Trophoblast cell (in vitro differentiated cells and primary cell): ENCODE data around the gene FOXJ3.

Experiments
- DNase-seq, 2 donors: peaks; one replicate each; pipeline ENCODE4 v3.0.0-alpha.2; 2016
- H2AFZ ChIP-seq: 2 replicates; pipeline ENCODE4 v1.6.1; 2013; ENCODE audit warnings: low read length, moderate library complexity, mild to moderate bottlenecking; ENCODE audit not compliant: insufficient read depth, poor library complexity
- H2AK5ac ChIP-seq: 2 replicates; pipeline ENCODE4 v1.6.1; 2013; ENCODE audit warnings: mild to moderate bottlenecking, low read length
- H2BK120ac ChIP-seq: 2 replicates; pipeline ENCODE4 v1.6.1; 2013; ENCODE audit warnings: low read length, mild to moderate bottlenecking, moderate library complexity; ENCODE audit not compliant: insufficient read depth, poor library complexity
- H2BK12ac ChIP-seq: 2 replicates; pipeline ENCODE4 v1.6.1; 2013; ENCODE audit warnings: mild to moderate bottlenecking, low read length, moderate library complexity
- H2BK5ac ChIP-seq: 2 replicates; pipeline ENCODE4 v1.6.1; 2013; ENCODE audit warnings: low read length, low read depth, moderate library complexity, mild to moderate bottlenecking; ENCODE audit not compliant: poor library complexity
- H3K14ac ChIP-seq: 2 replicates; pipeline ENCODE4 v1.6.1; 2013; ENCODE audit warnings: mild to moderate bottlenecking, low read length
- H3K18ac ChIP-seq: 2 replicates; pipeline ENCODE4 v1.6.1; 2013; ENCODE audit warnings: mild to moderate bottlenecking, low read length
- H3K23ac ChIP-seq: 2 replicates; pipeline ENCODE4 v1.6.1; 2013; ENCODE audit warnings: low read length
- H3K27ac ChIP-seq: 2 replicates; pipeline ENCODE4 v1.5.1; 2013; ENCODE audit warnings: low read depth, mild to moderate bottlenecking, inconsistent platforms, low read length, moderate library complexity
- H3K27me3 ChIP-seq: 2 replicates; pipeline ENCODE4 v1.6.1; 2013; ENCODE audit warnings: inconsistent platforms, mild to moderate bottlenecking, low read length, moderate library complexity; ENCODE audit not compliant: insufficient read depth
- H3K36me3 ChIP-seq, 2 experiments: 1 replicate in 1 of 2; 2 replicates in 1 of 2; pipeline ENCODE4 v1.6.1; 2013; ENCODE audit warnings: low read length in 2 of 2, mild to moderate bottlenecking in 2 of 2, moderate library complexity in 1 of 2; ENCODE audit not compliant: insufficient read depth in 2 of 2, control insufficient read depth in 1 of 2
- H3K4ac ChIP-seq: 2 replicates; pipeline ENCODE4 v1.6.1; 2013; ENCODE audit warnings: low read depth, mild to moderate bottlenecking, low read length, moderate library complexity
- H3K4me1 ChIP-seq, 2 experiments: 1 replicate in 1 of 2; 2 replicates in 1 of 2; pipeline ENCODE4 v1.6.1; 2013; ENCODE audit warnings: low read length in 2 of 2, mild to moderate bottlenecking in 2 of 2, moderate library complexity in 1 of 2; ENCODE audit not compliant: insufficient read depth in 2 of 2, control insufficient read depth in 1 of 2
- H3K4me2 ChIP-seq: 2 replicates; pipeline ENCODE4 v1.6.1; 2013; ENCODE audit warnings: inconsistent platforms, mild to moderate bottlenecking, low read length, moderate library complexity
- H3K4me3 ChIP-seq: 2 replicates; pipeline ENCODE4 v1.5.1; 2013; ENCODE audit warnings: mild to moderate bottlenecking, low read depth, low read length, inconsistent platforms
- H3K79me1 ChIP-seq: one replicate; pipeline ENCODE4 v1.6.1; 2013; ENCODE audit warnings: low read length
- H3K79me2 ChIP-seq: 2 replicates; pipeline ENCODE4 v1.6.1; 2013; ENCODE audit warnings: low read length, mild to moderate bottlenecking; ENCODE audit not compliant: control insufficient read depth, insufficient read depth, poor library complexity
- H3K9ac ChIP-seq: 2 replicates; pipeline ENCODE4 v1.6.1; 2013; ENCODE audit warnings: mild to moderate bottlenecking, low read length
- H3K9me3 ChIP-seq: 2 replicates; pipeline ENCODE4 v1.6.1; 2013; ENCODE audit warnings: low read depth, mild to moderate bottlenecking, control low read depth, inconsistent platforms, low read length; ENCODE audit not compliant: insufficient read depth
- H4K12ac ChIP-seq: 2 replicates; pipeline ENCODE4 v1.6.1; 2013; ENCODE audit warnings: low read depth, mild to moderate bottlenecking, low read length, moderate library complexity
- H4K8ac ChIP-seq: 2 replicates; pipeline ENCODE4 v1.6.1; 2013; ENCODE audit warnings: low read depth, mild to moderate bottlenecking, low read length, moderate library complexity
- H4K91ac ChIP-seq: one replicate; pipeline ENCODE4 v1.6.1; 2013; ENCODE audit warnings: low read depth, mild to moderate bottlenecking, low read length, moderate library complexity
- whole genome bisulfite sequencing: extraction: QIAGEN DNeasy Blood & Tissue Kit; methylation state at CpG from one replicate; pipeline ENCODE4 v1.1.7; 2013; ENCODE audit warnings: missing lambda C conversion rate; ENCODE audit not compliant: insufficient read length, insufficient coverage; ENCODE audit errors: extremely low coverage; 5-methylcytosine and 5-hydroxymethylcytosine counted together

FOXJ3 gene

DNA sequence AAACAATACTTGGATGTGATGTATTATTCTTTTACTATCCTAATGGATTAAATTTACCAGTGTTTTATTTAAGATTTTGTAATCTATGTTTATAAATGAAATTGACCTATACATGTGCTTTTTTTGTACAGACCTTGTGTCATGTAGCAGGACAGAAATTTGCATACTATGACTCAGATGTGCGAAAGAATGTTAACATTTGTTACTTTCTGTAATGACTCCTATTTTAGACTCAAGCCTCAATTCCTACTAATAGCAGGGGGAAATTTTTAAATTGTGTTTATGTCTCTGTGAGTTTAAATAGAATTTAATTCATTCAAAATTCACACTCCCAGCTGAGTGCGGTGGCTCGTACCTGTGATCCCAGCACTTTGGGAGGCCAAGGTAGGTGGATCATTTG lies 23.8 kb upstream of the FOXJ3 start:
- Histone ChIP-seq H2BK5ac (no peak overlapping the region), H3K4me1 (no peaks in the 10 kb centered on the region), H2BK12ac (no peak overlapping the region), H3K4me2 (no peak overlapping the region), H4K12ac (no peak overlapping the region), H3K14ac (no peak overlapping the region), H3K36me3 (no peaks in the 10 kb centered on the region), H2AK5ac (no peak overlapping the region), H4K91ac (no peak overlapping the region), H3K9ac (no peak overlapping the region), H2BK120ac (no peak overlapping the region), H3K18ac (no peak overlapping the region), H3K79me2 (no peaks in the 10 kb centered on the region), H3K4ac (no peak overlapping the region), H3K79me1 (no peaks in the 10 kb centered on the region), H3K9me3 (no peaks in the 10 kb centered on the region), H3K27me3 (no peaks in the 10 kb centered on the region), H3K4me3 (no peak overlapping the region), H2AFZ (no peak overlapping the region), H4K8ac (no peak overlapping the region), H3K23ac (no peak overlapping the region), H3K27ac (no peak overlapping the region)
- WGBS, result no CpG with 5 or more reads among the region's 3 CpGs
- peak in 1 of 2 donors; percentile 64 for DNase-seq

DNA sequence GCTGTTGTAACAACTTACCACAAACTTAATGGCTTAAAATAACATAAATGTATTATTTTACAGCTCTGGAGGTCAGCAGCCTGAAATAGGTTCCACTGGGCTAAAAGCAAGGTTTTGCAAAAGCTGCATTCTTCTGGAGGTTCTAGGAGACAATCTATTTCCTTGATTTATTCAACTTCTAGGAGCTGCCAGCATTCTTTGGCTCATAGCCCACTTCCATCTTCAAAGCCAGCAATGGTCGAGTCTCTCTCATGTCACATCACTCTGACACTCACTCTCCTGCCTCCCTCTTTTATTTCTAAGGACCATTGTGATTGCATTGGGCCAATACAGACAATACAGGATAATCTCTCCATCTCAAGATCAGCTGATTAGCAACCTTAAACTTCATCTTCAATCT lies 15.1 kb upstream of the FOXJ3 start:
- Histone ChIP-seq H3K4me1 (no peaks in the 10 kb centered on the region), H3K4me2 (no peak overlapping the region), H4K91ac (no peak overlapping the region), H3K4me3 (no peak overlapping the region), H3K4ac (no peak overlapping the region), H4K8ac (no peak overlapping the region), H2AK5ac (no peak overlapping the region), H3K14ac (no peak overlapping the region), H3K79me1 (no peaks in the 10 kb centered on the region), H3K36me3 (no peaks in the 10 kb centered on the region), H3K18ac (no peak overlapping the region), H3K27ac (no peak overlapping the region), H3K23ac (no peak overlapping the region), H3K27me3 (no peaks in the 10 kb centered on the region), H2BK5ac (no peak overlapping the region), H3K79me2 (no peaks in the 10 kb centered on the region), H2BK120ac (no peak overlapping the region), H2AFZ (no peak overlapping the region), H3K9ac (no peak overlapping the region), H3K9me3 (no peaks in the 10 kb centered on the region), H2BK12ac (no peak overlapping the region), H4K12ac (no peak overlapping the region)
- WGBS, result no CpG with 5 or more reads among the region's 1 CpG
- no peak for DNase-seq

DNA sequence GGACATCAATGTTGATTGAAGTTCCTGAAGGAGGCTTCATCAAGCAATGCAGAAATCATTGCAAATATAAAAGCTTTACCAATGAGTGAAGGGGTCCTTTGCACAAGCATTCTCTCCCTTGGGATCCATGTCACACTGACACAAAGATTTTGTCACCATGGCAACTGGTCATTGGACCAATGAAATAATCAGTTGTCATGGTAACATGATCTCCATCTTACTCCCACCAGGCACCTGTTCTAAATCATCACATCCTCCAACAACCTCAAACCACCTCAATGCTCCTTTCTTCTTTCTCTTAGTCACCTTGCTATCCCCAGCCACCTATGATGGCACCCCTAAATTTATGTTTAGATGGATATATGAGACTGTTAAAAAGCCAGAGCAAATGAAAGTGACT lies 13.5 kb upstream of the FOXJ3 start:
- Histone ChIP-seq H2BK5ac (no peak overlapping the region), H3K4me2 (no peak overlapping the region), H3K18ac (no peak overlapping the region), H4K8ac (no peak overlapping the region), H3K9me3 (no peaks in the 10 kb centered on the region), H3K79me2 (no peaks in the 10 kb centered on the region), H3K27ac (no peak overlapping the region), H3K4me3 (no peak overlapping the region), H3K23ac (no peak overlapping the region), H2BK12ac (no peak overlapping the region), H3K27me3 (no peaks in the 10 kb centered on the region), H3K79me1 (no peaks in the 10 kb centered on the region), H2AK5ac (no peak overlapping the region), H4K12ac (no peak overlapping the region), H2AFZ (no peak overlapping the region), H3K4me1 (no peaks in the 10 kb centered on the region), H3K14ac (no peak overlapping the region), H3K4ac (no peak overlapping the region), H2BK120ac (no peak overlapping the region), H4K91ac (no peak overlapping the region), H3K36me3 (no peaks in the 10 kb centered on the region), H3K9ac (no peak overlapping the region)
- DNase-seq, result no peak

DNA sequence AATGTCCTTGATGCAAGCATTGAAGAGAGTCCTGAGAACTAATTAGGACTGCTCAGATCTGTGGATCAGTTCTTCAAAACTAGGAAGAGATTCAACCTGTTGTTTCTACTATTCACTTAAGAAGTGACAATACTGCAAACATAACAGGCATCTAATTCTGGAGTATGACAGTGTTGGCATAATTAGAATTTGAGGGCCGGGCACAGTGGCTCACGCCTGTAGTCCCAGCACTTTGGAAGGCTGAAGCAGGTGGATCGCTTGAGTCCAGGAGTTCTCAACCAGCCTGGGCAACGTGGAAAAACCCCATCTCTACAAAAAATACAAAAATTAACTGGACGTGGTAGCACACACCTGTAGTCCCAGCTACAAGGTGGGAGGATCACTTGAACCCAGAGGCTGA lies 8.0 kb upstream of the FOXJ3 start:
- H4K12ac ChIP-seq, result no peak overlapping the region
- H3K4ac ChIP-seq, result no peak overlapping the region
- H2AK5ac ChIP-seq, result no peak overlapping the region
- no peaks in the 10 kb centered on the region for H3K27me3 ChIP-seq
- no peak overlapping the region for H4K91ac ChIP-seq
- H3K9ac ChIP-seq, result no peak overlapping the region
- H3K18ac ChIP-seq, result no peak overlapping the region
- WGBS, result no CpG with 5 or more reads among the region's 5 CpGs
- no peak overlapping the region for H3K4me2 ChIP-seq
- no peak overlapping the region for H4K8ac ChIP-seq
- H3K27ac ChIP-seq, result no peak overlapping the region
- no peak overlapping the region for H3K23ac ChIP-seq
- H3K36me3 ChIP-seq, result no peaks in the 10 kb centered on the region
- no peaks in the 10 kb centered on the region for H3K9me3 ChIP-seq
- no peak overlapping the region for H3K14ac ChIP-seq
- H3K79me2 ChIP-seq, result no peaks in the 10 kb centered on the region
- H2BK12ac ChIP-seq, result no peak overlapping the region
- no peak for DNase-seq
- H3K4me1 ChIP-seq, result no peaks in the 10 kb centered on the region
- H3K4me3 ChIP-seq, result no peak overlapping the region
- no peak overlapping the region for H2AFZ ChIP-seq
- H3K79me1 ChIP-seq, result no peaks in the 10 kb centered on the region
- no peak overlapping the region for H2BK5ac ChIP-seq
- no peak overlapping the region for H2BK120ac ChIP-seq
